HG03039 (cell line): ENCODE measurements around the gene FRMD1.

Experiments
- ATAC-seq: cut with Tn5 transposase; IDR thresholded peaks from one replicate; pipeline ENCODE4 v1.9.1; 2021; ENCODE audit warnings: mild to moderate bottlenecking, moderate library complexity; ENCODE audit not compliant: unreplicated experiment

The FRMD1 gene

DNA sequence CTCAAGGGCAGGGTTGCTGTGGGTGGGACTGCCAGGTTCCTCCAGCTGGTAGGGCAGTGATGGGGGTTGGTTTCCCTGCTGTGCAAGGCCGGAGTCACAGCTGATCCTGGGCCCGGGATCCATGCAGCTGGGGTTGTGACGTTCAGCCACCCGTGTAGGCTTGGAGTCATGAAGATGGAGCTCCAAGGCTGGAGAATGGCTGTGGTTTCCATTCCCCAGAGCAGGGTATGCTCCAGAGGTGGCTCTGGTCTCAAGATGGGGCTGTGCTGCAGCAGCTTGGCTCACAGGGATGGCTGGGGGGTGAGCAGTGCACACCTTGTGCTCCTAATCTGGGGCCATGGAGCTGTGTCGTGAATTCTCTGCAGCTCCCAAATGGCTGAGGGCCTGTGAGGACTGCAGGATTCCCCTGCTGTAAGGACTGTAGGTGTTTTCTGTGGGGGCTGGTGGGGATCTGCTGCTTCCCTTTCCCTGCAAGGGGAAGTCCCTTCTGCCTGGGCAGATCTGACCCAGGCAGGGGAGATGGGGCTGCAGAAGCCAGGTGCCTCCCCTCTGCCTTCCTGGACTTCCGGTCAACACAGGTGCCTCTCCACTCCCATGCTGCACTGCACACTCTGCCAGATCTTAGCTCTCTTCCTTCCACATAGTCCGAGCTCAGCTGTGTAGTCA lies 65.6 kb downstream of the FRMD1 start:
- no peak for ATAC-seq

GRCh38 chr6:168012431-168013249 lies 66.4 kb downstream of the FRMD1 start:
- no peak for ATAC-seq

DNA sequence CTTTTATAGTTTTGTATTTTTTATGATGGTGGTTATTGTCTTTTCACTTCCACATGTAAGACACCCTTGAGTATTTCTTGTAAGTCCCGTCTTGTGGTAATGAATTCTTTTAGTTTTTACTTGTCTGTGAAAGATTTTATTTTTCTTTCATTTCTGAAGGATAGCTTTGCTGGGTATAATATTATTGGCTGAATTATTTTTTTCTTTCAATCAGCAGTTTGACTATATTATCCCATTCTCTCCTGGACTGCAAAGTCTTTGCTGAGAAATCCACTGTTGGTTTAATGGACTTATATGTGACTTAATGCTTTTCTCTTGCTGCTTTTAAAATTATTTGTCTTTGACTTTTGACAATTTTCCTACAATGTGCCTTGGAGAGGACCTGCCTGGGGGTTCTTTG lies 67.7 kb downstream of the FRMD1 start:
- ATAC-seq: no peak

DNA sequence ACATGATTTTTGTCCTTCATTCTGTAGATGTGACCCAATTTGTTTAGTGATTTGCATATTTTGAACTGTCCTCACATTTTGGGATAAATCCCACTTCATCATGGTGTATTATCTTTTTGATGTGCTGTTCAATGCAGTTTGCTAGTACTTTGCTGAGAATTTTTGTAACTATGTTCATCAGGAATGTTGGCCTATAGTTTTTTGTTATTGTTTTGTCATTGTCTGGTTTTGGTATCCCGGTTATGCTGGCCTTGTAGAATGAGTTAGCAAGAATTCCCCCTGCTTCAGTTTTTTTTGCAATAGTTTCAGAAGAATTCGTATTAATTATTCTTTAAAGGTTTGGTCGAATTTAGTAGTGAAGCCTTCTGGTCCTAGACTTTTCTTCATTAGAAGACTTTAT lies 69.7 kb downstream of the FRMD1 start:
- no peak for ATAC-seq

- ATAC-seq: no peak
Measured at GRCh38 chr6:168007592-168008338, 71.2 kb downstream of the FRMD1 start.

DNA sequence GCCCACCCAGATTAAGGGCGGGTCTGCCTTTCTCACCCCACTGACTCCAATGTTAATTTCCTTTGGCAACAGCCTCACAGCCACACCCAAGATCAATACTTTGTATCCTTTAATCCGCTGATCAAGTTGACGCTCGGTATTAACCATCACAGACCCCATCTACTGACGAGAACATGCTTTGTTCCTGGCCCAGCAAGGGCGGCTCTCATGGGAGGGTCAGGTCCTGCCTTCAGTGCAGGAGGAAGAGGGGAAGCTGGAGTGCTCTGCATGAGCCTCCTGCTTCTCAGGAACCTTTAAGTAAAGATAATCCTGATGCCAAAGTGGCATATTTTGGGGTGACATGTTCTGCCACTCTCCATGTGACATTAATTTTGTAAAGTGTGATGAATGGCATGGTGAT lies 73.2 kb downstream of the FRMD1 start:
- no peak for ATAC-seq

- ATAC-seq: no peak
Measured at GRCh38 chr6:168004945-168005344, 74.1 kb downstream of the FRMD1 start.

GRCh38 chr6:168004023-168004422 lies 75.0 kb downstream of the FRMD1 start:
- no peak for ATAC-seq
